ENCODE results near the gene SH3BGRL.
"Not testable (repeated sequence)": the region's sequence is repeated elsewhere in the genome, so short reads cannot be mapped to it uniquely, and the experiment has no call there.

SH3BGRL gene

DNA sequence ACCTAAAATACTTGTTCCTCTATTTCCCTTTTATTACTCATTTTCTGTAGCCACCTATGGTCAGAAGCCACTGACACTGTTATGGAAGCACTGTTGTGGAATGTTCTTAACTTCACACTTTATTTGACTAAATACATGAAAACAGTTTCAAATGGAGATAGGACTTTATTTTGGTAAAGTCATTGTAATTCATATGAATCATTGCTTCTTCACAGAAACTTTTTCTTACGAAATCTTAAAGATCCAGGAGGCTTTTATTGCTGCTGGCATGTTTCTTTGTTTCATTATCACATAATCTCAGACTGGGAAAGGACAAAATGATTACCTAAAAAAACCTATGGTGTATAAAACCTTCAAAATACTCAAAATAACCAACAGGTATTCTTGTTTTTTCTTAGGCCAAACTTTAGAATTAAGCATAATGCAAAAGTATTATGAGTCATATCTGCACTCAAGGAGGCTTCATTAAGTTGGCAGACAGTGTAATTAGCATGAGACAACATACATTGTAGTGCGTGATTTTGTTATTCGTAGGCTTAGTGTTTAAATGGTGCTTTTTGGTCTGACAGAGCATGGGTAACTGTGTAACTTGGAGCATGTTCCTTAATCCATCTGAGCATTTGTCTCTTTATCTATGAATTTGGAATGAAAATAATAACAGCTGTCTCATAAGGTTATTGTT lies 58.0 kb downstream of the SH3BGRL start:
- no peak for DNase-seq

DNA sequence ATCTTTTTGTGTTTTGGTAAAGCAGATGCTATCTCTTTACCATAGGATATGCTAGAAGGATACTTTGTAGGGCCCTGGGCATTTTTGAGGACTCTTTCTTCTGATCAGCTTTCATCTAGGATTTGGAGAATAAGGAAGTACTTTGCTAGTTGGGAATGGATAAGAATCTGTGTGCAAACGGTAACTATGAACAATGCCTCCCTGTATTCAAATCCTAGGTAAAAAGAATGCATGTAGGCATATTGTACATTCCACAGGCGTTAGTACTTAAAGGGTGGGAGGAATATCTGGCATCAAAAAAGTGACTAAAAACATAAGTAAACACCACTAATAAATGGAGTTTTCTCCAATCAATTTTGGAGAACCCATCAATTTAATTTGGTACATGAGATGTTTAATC lies 59.7 kb downstream of the SH3BGRL start:
- no peak for DNase-seq

DNA sequence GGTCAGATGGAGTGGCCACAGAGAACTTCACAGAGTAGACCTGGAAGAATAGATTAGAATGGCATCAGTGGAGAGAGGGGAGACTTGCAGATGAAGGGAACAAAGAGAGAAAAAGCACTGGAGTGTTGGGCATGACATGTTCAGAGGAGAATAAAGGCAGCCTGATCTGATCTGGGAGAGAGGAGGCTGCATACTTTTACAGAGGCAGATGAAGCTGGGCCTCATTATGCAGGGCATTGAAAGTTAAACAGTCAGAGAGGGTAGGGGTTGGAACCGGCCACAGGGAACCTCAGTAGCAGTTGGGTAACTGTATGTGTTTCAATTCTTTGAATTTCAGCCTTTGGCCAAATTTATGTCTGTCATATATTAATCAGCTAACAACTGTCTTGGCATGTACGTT lies 61.2 kb downstream of the SH3BGRL start:
- DNase-seq, result no peak

DNA sequence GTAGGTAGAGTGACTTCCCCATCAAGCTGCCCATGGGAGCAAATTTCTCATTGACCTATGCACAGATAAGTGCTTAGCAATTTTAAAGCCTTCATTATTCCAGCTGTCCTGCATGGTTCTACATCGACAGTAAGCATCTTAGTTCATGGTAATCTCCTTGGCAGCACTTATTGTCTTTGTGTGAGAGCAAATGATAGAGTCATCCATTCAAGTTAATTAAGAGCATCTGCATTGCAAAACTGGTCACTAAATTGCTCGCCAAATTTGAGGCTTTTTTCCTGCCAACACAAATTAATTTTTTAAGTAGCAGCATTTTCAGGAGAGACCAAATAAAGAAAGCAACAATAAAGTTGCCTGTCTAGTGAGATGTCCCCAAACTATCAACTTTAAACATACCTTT lies 76.7 kb downstream of the SH3BGRL start:
- DNase-seq, result no peak

DNA sequence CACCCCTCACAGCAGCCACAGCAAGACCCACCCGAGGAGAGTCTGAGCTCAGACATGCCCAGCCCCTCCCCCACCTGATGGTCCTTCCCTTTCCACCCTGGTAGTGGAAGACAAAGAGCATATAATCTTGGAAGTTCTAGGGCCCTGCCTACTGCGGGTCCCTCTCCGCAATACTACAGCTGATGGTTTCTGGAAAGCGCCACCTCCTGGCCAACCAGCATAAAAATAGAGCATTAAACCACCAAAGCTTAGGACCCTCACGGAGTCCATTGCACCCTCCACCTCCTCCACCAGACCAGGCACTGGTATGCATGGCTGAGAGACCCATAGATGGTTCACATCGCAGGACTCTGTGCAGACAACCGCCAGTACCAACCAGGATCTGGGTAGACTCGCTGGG lies 78.2 kb downstream of the SH3BGRL start:
- no peak for DNase-seq

DNA sequence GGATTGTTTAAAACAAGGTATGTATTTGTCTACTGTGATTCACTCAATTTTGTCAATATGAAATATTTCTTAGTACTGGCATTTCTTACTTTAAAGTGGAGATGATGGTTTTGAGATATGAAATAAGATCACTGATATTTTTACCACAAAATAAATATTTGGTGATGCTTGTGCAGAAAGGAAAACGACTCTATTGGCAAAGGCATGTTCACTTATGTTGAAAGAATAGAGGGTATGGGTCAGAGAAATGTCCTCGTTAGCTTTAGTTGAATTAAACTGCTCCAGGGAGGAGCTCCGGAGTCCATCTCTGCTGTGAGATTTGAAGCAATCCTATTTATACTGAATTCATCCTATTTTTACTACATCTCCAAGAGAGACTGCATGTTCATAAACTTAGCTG lies 84.2 kb downstream of the SH3BGRL start:
- DNase-seq, result no peak

DNA sequence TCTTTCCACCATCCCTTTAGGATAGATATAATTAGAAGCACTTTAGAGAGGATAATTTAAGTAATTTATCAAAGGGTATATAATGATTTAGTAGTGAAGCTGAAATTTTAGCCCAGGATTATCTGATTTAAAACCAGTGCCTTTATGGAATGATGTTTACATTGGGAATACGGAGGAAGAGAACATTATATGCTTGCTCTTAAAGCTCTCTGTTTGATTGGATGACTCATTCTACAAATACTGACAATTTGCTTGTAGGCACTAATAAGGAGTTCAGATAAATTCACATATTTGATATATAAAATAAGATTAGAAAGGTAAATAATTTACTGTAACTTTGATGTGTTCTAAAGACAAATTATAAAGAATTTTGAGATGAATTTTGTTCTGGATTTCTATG lies 84.7 kb downstream of the SH3BGRL start:
- no peak for DNase-seq

DNA sequence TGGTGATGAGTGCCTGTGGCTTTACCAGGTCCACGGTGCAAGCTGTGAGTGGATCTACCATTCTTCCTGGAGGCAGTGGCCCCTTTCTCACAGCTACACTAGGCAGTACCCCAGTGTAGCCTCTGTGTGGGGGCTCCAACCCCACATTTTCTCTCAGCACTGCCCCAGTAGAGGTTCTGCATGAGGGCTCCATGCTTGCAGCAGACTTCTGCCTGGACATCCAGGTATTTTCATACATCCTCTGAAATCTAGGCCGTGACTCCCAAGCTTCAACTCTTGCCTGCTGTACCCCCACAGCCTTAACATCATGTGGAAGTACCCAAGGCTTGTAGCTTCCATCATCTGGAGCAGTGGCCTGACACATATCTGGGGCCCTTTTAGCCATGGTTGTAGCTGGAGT lies 90.1 kb downstream of the SH3BGRL start:
- DNase-seq, result no peak

DNA sequence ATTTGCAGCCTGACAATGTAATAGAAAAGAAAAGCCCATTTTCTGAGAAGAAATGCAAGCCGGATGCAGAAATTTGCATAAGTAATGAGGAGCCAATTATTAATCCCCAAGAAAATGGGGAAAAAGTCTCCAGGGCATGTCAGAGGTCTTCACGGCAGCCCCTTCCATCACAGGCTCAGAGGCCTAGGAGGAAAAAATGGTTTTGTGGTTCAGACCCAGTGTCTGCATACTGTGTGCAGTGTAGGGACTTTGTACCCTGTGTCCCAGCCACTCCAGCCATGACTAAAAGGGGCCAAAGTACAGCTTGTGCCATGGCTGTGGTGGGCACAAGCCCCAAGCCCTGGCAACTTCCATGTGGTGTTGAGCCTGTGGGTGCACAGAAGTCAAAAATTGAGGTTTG lies 92.2 kb downstream of the SH3BGRL start:
- no peak for DNase-seq

DNA sequence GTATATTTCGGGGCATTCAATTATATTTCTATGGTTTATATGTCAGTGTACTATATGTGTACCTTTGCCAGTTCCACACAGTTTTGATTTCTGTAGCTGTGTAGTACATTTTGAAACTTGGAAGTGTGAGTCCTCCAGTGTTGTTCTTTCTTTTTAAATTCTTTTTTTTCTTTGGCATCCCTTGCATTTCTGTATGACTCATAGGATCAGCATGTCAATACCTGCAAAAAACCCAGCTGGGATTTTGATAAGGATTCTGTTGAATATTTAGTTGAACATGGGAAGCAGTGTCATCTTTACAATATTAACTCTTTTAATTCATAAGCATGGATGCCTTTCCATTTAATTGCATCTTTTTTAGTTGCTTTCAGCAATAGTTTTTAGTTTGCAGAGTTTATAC lies 100.0 kb downstream of the SH3BGRL start:
- DNase-seq, result no peak

DNA sequence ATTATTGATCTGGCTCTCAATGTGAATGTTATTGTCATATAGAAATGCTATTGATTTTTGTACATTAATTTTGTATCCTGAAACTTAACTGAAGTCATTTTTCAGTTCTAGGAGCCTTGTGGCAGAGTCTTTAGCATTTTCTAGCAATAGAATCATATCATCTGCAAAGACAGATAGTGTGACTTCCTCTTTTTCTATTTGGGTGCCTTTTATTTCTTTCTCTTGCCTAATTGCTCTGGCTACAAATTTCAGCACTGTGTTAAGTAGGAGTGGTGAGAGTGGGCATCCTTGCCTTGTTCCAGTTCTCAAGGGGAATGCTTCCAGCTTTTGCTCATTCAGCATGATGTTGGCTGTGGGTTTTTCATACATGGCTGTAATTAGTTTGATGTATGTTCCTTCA lies 102.7 kb downstream of the SH3BGRL start:
- DNase-seq, result no peak

DNA sequence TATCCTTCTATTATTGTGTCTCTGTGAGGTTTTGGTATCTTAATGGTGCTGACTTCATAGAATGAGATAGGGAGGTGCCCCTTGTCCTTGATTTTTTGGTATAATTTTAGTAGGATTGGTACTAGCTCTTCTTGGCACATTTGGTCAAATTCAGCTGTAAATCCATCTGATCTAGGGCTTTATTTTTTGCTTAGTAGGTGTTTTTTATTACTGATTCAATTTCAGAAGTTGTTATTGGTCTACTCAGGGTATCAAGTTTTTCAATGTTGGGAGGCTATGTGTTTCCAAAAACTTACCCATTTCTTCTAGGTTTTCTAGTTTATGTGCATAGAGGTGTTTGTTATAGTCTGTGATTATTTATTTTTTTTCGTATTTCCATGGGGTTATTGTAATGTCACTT lies 103.3 kb downstream of the SH3BGRL start:
- DNase-seq, result no peak

DNA sequence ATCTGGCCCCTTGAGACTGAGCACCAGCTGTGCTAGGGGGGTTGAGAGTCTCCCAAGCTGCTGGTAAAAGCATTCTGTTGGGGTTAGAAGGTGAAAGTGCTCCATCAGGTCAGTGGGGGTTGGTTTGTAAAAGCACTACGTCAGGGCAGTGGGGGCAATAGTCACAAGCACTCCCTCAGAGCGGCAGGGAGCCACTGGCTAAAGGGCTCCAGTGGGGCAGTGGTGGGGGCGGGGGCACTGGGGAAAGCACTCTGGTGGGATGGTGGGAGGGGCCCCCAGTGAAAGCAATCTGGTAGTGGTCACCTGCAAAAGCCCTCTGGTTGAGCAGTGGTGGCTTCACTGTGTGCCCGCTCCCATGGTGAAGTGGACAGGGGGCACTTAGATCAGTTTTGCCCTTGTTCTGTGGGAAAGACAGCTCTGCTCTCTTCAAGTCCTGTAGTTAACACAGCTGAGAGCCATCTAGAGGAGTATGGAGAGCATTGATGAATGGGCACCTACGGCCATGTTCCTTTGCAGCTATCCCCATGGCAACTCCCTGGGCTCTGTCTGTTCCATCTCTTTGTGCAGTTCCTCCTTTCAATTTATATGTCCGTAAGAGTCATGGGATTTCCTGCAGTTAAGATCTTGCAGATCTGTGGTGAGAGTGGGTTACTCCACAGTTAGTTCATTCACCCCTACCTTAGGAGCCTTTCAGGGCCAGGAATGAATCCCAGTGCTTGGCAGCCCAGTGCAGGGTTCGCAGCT lies 106.4 kb downstream of the SH3BGRL start:
- no peak for DNase-seq

DNA sequence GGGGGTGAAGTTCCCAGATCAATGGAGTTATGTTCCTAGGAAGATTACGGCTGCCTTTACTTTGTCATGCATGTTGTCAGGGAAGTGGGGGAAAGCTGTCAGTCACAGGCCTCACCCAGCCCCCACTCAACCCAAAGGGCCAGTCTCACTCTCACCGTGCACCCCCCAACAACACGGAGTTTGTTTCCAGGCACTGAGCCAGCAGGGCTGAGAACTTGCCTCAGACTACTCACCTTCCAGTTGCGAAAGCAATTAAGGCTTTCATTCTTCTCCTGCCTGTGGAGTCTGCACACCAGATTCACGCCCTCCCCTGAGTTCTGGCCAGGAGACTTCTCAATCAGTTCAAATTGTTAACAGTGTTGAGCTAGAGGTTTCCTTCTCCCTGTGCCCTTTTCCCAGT lies 114.3 kb downstream of the SH3BGRL start:
- no peak for DNase-seq

DNA sequence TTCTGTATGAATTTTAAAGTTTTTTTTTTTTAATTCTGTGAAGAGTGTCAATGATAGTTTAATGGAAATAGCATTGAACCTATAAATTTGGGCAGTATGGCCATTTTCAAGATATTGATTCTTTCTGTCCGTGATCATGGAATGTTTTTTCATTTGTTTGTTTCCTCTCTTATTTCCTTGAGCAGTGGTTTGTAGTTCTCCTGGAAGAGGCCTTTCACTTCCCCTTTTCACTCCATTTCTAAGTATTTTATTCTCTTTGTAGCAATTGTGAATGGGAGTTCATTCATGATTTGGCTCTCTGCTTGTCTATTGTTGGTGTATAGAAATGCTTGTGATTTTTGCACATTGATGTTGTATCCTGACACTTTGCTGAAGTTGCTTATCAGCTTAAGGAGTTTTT lies 129.8 kb downstream of the SH3BGRL start:
- DNase-seq, result not testable (repeated sequence)

DNA sequence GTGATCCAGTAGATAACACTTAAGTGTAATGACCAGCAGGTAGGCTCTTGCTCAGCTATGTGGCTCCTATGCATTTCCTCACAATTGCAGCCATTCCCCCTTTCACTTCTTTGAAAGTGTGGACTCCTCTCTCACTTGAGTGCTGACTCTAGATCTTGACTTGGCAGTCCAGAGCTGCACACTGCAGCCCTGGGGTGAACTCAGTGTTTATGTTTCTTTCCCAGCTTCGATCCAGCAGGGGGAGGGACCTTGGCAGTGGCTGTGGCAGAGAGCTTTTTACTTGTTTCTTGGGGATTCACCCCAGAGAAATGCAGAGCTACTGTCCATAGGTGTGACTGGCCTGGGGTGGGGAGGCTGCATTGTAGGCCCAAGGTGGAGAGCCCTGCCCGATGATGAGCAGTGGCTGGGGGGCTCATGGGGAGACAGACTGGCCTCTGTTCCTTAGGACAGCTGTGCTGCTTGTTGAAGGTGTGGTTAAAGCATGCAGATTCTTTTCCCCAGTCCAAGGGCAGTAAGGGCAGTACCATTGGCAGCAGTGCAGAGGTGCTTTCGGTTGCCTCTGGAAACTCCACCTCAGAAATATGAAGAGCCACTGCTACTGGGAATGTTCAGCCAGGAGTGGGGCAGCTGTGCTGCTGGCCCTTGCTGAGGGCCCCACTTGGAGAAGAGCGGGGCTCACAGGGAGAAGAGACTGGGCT lies 134.7 kb downstream of the SH3BGRL start:
- peak; percentile 19 for DNase-seq

DNA sequence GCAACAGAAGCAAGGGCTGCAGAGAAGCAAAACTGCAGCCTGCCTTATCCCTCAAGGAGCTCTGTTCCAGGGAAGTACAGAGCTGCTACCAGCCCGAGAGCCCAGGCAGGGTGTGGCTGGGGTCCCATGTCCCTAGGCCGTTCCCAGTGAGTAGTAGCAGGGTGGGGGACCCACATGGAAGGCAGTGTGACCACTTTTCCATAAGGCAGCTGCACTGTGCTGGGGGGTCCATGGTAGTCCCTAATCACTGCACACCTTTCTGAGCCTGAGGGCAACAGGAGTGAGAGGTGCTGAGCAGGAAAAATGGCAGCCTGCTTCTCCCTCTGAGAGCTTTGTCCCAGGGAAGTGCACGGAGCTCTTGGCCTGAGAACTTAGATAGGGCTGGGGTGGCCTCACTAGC lies 135.9 kb downstream of the SH3BGRL start:
- no peak for DNase-seq

DNA sequence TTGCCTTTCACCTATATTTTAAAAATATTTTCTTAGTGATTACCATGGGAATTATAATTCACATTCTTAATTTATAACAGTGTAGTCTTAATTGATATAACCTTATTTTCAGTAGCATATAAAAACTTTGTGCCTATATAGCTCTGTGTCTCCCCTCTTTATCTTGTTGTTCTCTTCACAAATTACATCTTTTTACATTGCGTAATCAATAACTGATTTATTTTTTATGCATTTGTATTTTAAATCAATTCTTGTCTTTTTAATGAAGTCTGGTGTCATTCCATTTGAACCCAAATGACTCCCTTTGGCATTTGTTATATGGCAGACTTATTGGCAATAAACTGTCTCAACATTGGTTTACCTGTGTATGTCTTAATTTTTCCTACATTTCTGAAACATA lies 137.0 kb downstream of the SH3BGRL start:
- no peak for DNase-seq

DNA sequence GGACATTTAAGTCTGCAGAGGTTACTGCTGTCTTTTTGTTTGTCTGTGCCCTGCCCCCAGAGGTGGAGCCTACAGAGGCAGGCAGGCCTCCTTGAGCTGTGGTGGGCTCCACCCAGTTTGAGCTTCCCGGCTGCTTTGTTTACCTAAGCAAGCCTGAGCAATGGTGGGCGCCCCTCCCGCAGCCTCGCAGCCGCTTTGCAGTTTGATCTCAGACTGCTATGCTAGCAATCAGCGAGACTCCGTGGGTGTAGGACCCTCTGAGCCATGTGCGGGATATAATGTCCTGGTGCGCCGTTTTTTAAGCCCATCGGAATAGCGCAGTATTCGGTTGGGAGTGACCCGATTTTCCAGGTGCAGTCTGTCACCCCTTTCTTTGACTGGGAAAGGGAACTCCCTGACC lies 143.4 kb downstream of the SH3BGRL start:
- not testable (repeated sequence) for DNase-seq
